GM19468 (cell line): ENCODE measurements around the gene PPP1R16B.

Source experiments
- ATAC-seq: cut with Tn5 transposase; IDR thresholded peaks from one replicate; pipeline ENCODE4 v1.9.1; 2021; ENCODE audit warnings: mild to moderate bottlenecking, moderate library complexity, moderate number of reproducible peaks; ENCODE audit not compliant: unreplicated experiment; ENCODE audit errors: extremely low read depth

The PPP1R16B gene

DNA sequence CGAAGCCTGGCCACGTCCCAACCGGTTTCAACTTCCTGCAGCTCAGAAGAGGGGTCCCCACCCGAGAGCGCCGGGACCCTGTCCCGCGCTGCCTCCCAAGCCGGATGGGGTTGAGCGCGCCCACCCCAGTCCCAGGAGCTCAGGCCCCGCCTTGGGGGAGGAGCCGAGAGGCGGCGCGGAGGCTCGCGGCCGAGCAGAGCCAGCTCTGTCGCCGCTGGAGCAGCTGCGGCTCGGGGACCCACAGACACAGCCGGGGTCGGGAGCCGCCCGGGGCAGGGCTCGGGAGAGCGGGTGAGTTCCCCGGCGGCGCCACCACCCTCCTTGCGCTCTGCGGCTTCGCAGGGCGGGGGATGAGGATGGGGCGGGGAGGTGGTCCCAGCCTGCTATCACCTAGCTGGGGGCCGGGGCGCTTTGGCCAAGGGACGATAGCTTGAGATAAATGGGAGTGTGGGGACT is at the start of gene PPP1R16B:
Gene PPP1R16B (plus strand): TSS at position 196 of the 456 bp plus-strand sequence. CDS start 30,229 bp downstream, outside the sequence.
- no peak for ATAC-seq

DNA sequence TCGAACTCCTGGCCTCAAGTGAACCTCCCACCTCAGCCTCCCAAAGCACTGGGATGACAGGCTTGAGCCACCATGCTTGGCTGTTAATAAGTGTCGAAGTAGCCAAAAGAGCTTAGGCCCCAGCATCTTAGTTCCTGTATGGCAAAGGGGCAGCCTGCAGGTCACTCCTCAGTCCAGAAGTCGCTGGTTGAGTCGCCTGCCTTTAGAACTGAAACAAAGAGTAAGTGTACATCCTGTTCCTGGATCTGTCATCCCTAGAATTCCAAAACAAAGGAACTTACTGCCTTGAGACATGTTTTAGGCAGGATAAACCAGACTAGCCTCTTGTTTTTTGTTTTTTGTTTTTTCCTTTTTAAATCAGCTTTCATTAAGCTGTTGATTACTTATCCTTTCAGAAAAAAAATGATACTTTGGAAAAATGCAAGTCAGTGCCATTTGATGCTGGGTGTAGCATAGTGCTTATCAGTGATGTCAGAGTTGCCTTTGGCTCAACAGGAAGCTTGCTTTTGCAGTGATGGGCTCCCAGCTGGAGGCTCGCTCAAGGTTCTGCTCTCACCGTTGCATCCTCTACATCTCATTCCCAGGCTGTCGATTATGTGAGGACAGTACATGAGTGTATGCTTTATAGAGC is 48.2 kb upstream of the PPP1R16B start:
- ATAC-seq, result no peak

DNA sequence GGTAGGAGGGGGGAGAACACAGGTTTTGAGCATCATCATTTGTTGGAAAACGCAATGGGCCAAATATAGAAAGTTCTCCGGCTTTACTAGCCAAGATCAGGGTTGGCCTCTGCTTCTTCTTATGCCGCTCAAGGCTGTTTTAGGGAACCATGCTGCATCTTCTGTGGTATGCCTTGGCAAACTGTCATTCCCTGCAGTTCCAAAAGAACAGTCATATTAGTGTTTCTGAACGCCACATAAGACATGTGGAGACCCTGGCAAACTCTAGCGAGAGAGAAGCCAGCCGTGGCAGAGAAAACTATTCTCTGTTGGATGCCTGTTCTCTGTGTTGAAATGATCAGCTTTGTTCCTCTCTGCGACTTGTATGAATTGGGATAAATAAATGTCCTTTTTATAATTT is 46.4 kb upstream of the PPP1R16B start:
- ATAC-seq, result no peak

DNA sequence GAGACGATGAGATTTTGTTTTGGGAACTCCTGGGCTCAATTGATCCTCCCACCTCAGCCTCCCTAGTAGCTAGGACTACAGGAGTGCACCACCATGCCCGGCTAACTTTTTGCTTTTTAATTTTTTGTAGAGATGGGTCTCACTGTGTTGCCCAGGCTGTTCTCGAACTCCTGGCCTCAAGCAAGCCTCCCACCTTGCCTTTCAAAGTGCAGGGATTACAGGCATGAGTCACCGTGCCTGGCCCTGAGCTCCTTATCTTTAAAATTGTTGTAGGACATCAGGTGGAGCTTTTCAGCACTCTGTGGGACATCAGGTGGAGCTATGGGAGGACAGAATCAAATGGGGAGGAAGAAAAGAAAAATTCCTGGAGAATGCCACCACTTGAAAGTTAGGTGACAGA is 44.5 kb upstream of the PPP1R16B start:
- ATAC-seq, result no peak

DNA sequence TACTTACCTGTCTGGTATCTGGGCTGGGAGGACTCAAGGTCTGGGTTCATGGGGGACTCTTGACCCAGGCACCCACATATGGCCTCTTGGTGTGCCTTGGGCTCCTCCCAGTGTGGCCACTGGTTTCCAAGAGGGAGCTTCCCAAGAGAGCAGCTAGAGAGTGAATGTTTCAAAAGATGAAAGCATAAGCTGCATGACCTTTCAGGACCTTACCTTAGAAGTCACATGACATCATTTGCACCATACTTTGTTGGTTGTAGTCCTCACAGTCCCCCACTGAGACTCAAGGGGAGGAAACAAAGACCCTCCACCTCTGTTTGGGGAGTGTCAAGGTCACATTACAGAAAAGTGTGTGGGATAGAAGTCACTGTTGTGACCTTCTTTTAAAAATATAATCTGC is 43.3 kb upstream of the PPP1R16B start:
- no peak for ATAC-seq

DNA sequence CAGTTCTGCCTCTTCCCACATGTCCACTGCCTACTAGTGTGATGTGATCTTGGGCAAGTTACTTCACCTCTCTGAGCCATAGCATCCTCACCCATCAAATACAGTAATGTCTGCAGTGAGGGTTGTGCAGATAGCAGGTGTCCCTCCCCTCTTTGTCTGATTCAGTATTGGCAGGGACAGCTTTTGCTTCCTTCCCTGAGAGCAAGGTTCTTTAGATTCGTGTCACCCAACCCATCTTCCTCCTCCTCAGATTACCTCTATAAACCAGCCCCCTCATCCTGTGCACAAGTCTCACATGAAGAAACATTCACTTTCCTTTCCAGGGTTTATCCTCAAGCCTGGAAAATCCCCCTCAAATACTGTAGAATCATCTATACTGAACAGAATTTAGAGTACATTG is 41.9 kb upstream of the PPP1R16B start:
- ATAC-seq, result no peak

DNA sequence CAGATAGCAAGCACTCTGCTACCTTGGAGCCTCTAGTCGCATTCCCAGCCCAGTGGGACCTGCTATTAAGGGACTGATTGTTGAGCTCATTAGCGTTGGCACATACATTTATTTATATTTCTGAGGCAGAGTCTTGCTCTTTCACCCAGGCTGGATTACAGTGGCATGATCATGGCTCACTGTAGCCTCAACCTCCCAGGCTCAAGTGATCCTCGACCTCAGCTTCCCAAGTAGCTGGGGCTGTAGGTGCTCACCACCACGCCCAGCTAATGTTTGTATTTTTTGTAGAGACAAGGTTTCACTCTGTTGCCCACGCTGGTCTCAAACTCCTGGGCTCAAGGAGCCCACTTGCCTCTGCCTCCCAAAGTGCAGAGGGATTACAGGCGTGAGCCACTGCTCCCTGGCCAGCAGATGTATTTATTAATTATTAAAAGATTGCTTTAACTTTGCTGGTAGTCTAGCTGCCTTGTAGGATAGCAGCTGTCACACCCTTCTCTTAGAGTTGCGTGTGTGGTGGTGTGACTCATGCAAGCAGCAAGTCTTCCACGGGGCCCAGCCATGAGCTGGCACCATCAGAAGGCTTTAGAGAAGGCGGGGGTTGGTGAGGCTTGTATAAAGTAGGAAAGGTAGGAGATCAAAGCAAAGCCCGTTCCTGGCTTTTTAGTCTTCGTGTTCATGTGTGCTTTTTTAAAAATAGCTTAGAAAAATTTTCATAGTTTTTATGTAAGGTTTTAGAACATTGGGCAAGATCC is 40.8 kb upstream of the PPP1R16B start:
- ATAC-seq, result no peak

DNA sequence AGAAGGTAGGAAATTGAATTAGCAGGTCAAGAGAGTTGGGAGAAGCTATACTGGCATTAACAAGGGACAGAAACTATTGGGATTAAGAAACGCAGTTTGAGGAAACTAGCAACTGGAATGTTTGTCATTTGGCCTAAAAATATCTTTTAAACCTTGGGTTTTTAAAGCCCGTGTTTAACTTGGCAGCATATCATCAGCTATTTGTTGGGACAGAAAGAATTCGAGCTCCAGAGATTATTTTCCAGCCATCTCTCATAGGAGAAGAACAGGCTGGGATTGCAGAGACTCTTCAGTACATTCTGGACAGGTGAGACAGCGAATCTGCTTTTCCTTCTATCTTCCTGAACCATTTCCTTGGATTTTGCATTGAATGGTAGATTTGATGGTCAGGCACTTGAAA is 39.4 kb upstream of the PPP1R16B start:
- ATAC-seq, result no peak

DNA sequence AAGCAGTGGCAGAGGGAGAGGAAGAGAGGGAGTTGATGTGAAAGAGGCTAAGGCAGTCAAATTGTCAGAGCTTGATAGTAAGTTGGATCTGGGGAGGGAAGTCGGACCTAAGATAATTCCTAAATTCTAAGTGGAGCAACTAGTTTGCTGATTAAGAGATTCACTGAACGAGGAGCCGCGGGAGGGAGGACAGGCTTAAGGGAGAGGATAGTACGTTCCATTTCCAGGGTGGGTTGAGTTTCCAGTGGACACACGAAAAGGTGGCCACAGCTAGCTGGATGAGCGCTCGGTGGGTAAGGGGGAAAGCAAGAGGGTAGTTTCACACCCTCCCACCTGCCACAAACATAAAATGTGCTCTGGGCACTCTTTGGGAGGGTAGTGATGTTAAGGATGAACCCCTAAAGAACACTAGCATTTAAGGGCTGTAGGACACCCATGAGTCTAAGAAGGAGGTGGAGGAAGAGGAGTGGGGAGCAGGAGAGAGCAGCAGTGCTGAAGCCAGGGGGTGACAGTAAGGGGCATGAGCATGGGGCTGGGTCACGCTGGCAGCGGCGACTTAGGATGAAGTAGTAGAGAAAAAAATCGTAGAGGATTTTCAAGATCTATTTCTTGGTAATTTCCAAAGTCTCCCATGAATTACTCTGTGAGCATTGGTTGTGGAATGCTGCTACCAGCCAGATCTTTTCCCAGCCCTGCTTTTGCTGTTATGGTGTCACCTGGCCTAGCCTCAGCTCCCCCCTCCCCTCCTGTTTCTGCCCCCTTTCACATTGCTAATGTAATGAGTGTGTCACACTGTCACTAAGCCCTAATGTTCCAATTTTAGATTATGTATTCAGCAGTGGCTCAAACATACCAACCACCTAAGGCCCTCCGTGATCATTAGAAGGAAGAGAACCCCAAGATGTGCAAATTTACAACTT is 35.9 kb upstream of the PPP1R16B start:
- ATAC-seq, result no peak

DNA sequence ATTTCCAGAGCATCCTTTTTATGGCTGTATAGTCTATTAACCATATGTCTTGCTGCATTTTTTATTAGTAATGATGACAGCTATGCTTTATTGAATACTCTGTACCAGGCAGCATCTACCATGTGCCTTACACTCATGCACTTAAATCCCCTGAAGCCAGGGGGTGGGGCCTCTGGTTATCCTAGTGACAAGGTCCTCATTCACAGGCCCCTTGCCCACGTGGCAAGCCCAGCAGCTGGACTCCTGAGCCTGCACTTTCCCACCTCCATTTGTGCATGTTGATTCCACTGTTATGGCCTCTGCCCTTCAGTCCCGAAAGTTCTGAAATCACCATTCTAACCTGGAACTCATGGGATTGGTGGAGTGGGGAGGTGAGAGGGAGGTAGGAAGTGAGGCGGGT is 35.0 kb upstream of the PPP1R16B start:
- no peak for ATAC-seq

DNA sequence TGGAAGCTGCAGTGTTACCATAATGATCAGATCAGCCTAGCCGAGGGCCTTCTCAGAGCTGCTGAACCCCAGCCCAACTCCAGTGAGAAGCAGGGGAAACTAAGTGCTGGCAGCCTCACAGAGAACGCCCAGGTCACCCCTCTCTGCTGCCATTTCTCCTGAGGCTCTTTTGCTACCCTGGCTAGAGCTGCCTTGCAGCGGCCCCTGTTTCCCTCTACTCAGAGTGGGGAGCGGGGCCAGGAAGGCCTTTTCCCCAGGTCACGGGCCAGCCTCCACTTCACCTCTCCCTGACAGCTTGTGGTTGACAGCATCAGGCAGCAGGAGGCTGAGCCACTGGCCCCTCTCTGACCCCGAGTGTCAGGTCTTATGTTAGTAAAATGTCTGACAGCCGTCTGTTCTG is 34.5 kb upstream of the PPP1R16B start:
- ATAC-seq, result no peak

DNA sequence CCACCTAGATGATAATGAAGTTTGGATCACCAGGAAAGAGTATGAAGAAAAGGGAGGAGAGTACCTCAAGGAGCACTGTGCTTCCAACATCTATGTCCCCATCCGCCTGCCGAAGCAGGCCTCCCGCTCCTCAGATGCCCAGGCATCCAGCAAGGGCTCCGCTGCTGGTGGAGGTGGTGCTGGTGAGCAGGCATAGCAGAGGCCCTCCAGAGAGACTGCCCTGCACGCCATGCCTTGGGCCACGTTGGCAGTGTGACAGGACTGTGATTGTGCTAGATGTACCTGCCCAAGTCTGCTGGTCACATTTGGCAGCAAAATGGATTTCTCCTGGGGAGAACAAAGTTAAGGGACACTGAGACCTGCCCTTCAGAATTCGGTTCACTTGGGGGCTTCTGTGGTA is 33.9 kb upstream of the PPP1R16B start:
- ATAC-seq, result no peak

DNA sequence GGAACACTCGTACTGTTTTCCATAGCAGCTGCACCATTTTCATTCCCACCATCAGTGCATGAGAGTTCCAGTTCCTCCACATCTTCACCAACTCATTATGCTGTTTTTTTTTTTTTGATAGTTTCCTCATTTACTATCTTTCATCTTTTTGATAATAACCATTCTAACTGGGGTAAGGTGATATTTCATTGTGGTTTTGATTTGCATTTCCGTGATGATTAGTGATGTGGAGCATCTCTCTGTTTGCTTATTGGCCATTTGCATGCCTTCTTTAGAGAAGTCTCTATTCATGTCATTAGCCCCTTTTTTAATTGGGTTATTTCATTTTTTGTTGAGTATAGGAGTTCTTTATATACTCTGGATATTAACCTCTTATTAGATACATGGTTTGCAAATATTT is 31.3 kb upstream of the PPP1R16B start:
- no peak for ATAC-seq

DNA sequence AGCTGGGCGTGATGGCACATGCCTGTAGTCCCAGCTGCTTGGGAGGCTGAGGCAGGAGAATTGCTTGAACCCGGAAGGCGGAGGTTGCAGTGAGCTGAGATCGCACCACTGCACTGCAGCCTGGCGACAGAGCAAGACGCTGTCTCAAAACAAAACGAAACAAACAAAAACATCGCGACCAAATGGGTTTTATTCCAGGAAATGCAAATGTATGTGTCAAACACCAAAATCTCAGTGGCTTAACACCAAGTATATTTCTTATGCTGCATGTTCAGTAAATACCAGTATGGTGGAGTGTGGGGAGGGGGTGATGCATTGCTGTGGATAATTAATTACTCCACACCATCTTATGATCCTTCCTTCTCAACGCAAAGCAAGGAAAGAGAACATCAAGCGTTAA is 29.1 kb upstream of the PPP1R16B start:
- no peak for ATAC-seq

DNA sequence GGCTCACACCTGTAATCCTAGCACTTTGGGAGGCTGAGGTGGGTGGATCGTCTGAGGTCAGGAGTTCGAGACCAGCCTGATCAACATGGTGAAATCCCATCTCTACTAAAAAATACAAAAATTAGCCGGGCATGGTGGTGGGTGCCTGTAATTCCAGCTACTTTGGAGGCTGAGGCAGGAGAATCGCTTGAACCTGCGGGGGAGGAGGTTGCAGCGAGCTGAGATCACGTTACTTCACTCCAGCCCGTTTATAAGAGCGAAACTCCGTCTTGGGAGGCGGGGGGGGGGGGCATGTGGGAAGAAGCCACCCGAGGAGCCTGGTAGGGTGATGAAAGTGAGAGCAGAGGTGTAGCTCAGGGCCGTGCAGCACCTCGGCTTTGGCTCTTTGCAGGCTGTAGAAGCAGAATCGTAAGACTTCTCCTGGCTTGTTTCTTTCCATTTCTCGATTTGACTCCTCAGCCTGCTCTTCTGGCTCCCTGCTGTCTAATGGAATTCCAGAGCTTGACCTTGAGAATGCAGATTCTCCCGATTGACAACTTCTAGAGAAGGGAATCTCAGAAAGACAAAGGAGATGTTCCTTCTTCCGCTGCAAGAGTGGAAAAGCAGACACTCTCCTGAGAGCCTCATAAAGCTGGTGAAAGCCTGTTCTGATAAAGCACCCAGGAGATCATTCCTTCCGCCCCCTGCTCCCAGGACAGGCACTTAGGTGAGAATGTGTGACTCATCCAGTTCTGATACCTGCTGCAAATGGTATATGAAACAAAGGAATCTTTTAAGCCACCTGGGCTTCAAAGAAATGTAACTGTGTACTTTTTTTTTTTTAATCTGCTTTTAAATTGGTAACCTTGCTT is 26.0 kb upstream of the PPP1R16B start:
- no peak for ATAC-seq

DNA sequence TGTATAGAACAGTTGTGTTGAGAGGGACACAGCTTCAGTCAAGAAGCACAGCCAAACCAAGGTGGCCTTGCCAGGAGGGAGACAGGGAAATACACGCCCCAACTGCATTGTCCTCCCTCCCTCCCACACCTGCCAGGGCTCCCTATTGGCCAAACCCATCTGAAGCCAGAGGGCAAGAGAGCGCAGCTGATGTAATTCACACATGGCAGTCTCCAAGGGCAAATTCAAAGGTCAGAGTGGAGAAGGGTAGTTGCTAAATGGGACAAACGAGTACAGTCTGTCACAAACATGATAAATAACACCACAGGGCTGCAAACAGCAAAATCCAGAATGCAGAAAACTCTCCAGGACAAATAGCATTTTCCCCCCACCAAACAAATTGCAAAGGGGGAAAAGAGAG is 23.2 kb upstream of the PPP1R16B start:
- no peak for ATAC-seq

DNA sequence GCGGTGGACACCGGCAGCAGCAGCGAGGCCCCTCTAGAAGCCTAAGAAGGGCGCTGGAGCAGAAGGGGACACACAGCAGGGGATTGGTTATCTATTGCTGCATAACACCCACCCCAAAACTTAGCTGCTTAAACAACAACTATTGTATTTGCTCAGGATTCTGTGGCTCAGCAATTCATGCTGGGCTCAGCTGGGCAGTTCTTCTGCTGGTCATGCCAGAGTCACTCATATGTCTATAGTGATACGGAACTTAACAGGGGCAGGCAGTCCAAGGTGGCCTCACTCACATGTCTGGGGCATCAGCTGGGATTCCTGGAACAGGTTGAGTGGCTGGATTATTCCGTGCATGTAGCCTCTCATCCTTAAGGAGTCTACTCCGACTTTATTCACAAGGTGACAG is 17.6 kb upstream of the PPP1R16B start:
- ATAC-seq, result no peak

DNA sequence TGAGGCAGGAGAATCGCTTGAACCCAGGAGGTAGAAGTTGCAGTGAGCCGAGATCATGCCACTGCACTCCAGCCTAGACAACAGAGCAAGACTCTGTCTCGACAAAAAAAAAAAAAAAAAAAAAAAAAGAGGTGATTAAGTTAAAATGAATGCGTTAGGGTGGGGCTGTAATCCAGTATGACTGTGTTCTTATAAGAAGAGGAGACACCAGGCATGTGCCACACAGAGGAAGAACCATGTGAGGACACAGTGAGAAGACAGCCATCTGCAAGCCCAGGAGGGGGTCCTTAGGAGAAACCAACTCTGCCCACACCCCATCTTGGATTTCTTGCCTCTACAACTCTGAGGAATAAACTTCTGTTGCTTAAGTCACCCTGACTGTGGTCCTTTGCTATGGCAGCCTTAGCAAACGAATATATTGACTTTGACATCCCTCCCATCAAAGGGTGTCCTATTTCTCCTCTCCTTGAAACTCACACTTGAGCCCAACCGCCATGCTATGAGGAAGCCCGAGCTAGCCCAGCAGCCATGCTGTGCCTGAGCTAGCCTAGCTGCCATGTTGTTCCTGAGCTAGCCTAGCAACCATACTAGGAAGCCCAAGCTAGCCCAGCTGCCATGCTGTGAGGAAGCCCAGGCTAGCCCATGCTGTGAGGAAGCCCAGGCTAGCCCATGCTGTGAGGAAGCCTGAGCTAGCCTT is 15.8 kb upstream of the PPP1R16B start:
- no peak for ATAC-seq
